ENCODE data around the gene TMEM163. TPM values are rescaled to one million over a fixed set of nuclear protein-coding genes. Genes with fewer than 3 reads are reported as not detected.
A peak's percentile ranks its signal among the peaks of the same experiment; 100 is the strongest.

The TMEM163 gene
- total and polyA plus RNA-seq, 3 experiments from 2014 or later: 0.45 TPM; not detected in 2

DNA sequence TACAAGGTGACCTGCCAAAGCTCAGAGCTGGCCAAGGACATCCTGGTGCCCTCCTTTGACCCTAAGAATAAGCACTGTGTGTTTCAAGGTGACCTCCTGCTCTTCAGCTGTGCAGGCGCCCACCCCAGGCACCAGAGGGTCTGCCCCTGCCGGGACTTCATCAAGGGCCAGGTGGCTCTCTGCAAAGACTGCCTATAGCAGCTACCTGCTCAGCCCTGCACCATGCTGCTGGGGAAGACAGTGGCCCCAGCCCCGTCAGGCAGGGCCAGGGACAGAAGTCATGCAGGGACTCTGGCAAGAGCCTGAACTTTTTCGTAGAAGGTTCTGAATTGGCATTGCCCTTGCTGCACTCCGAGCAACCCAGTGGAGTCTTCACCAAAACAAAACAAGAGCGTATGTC, 270.1 kb downstream of the TMEM163 start:
- no peak overlapping the region for H3K4me3 Mint-ChIP-seq
- POLR2A ChIA-PET: no interaction called here
- peak overlapping the region in 1 of 8 donors; percentile 17 for H3K27ac Mint-ChIP-seq
- Histone ChIP-seq H3K9me3 (ENCODE audit: low read length) (no peaks in the 10 kb centered on the region), H3K27ac (ENCODE audit: low read depth, low read length) (no peak overlapping the region), H3K4me1 (ENCODE audit: insufficient read depth, low read length) (no peaks in the 10 kb centered on the region), H3K27me3 (ENCODE audit: insufficient read depth, low read length, poor library complexity, severe bottlenecking) (no peaks in the 10 kb centered on the region), H3K36me3 (ENCODE audit: insufficient read depth, low read length) (peaks cover 11% of the 10 kb centered on the region), H3K4me3 (ENCODE audit: low read length) (no peak overlapping the region)
- peaks cover 0 to 81% (median 6%) of the 10 kb centered on the region in 3 donors for H3K36me3 Mint-ChIP-seq
- CTCF ChIA-PET: no interaction called here
- H3K27me3 Mint-ChIP-seq: peaks cover 0 to 2% of the 10 kb centered on the region in 2 donors
- DNase-seq: no peak
- H3K4me1 Mint-ChIP-seq: peaks cover 0 to 4% (median 0%) of the 10 kb centered on the region in 3 donors
- no peaks in the 10 kb centered on the region for H3K9me3 Mint-ChIP-seq

DNA sequence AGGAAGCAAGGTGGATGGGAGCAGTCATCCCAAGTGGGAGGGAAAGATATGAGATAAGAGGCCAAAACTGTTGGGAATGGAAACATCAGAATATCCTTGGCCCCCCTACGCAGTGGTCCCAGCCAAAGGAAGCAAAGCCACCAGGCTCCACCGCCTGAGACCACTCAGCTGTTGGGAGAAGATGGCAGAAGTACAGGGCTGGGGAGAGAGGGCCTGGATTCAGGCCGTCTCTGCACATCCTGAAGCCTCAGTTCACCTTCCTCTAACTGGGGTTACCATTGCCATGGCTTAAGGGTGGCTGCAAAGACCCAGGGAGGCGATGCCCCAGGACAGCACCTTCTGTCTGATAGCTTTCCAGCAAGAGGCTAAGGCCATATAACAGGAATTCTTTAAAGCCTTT, 271.1 kb downstream of the TMEM163 start:
- H3K27ac Mint-ChIP-seq: no peak overlapping the region
- peaks cover 0 to 2% of the 10 kb centered on the region in 2 donors for H3K27me3 Mint-ChIP-seq
- Histone ChIP-seq H3K9me3 (ENCODE audit: low read length) (no peaks in the 10 kb centered on the region), H3K36me3 (ENCODE audit: insufficient read depth, low read length) (peaks cover 11% of the 10 kb centered on the region), H3K4me1 (ENCODE audit: insufficient read depth, low read length) (no peaks in the 10 kb centered on the region), H3K4me3 (ENCODE audit: low read length) (no peak overlapping the region), H3K27me3 (ENCODE audit: insufficient read depth, low read length, poor library complexity, severe bottlenecking) (no peaks in the 10 kb centered on the region), H3K27ac (ENCODE audit: low read depth, low read length) (no peak overlapping the region)
- no peak overlapping the region for H3K4me3 Mint-ChIP-seq
- no peak for DNase-seq
- CTCF ChIA-PET: interaction anchor here (0.7 to 1.6 kb wide), 2 partner anchors 35 to 329 kb away, joined by 3 to 4 read pairs; no protein-coding TSS in a partner anchor
- H3K9me3 Mint-ChIP-seq: no peaks in the 10 kb centered on the region
- peaks cover 0 to 4% (median 0%) of the 10 kb centered on the region in 3 donors for H3K4me1 Mint-ChIP-seq
- peaks cover 0 to 85% (median 6%) of the 10 kb centered on the region in 3 donors for H3K36me3 Mint-ChIP-seq
- POLR2A ChIA-PET: no interaction called here

DNA sequence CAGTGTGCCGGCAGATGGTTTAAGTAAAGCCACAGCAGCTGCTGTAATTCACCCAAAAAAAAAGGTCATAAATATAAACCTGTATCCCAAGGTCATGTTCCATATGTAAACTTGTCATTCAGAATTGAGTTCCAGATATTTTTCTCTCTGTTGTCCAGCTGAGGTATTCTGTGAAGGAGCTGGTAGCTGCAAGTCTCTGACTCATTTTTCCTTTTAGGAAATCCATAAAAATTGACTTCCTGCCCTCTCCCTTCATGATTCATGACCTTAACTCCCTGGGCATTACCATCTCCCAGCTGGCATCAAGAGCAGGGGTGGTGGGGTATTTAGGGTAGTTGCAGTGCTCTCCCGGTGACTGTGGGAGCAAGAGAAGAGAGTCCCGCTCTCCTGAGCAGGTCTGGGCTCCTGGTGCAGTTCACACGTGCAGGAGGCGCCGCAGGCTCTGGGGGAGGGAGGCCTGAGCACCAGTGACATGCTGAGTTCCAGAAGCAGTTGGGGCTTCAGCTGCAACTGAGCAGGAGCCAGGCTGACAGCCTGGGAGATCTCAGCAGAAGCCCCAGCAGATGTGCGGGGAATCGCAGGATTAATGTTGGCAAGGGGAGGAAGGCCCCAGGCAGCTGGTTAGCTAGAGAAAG, 272.3 kb downstream of the TMEM163 start:
- Mint-ChIP-seq H3K4me3 (no peak overlapping the region), H3K27ac (peak overlapping the region in 6 of 8 donors; percentile 4 to 51 (median 14)), H3K9me3 (no peaks in the 10 kb centered on the region), H3K27me3 (peaks cover 0 to 2% of the 10 kb centered on the region in 2 donors), H3K36me3 (peaks cover 0 to 89% (median 9%) of the 10 kb centered on the region in 3 donors), H3K4me1 (peaks cover 0 to 4% (median 0%) of the 10 kb centered on the region in 3 donors)
- Histone ChIP-seq H3K27me3 (ENCODE audit: insufficient read depth, low read length, poor library complexity, severe bottlenecking) (no peaks in the 10 kb centered on the region), H3K9me3 (ENCODE audit: low read length) (no peaks in the 10 kb centered on the region), H3K4me1 (ENCODE audit: insufficient read depth, low read length) (no peaks in the 10 kb centered on the region), H3K27ac (ENCODE audit: low read depth, low read length) (no peak overlapping the region), H3K4me3 (ENCODE audit: low read length) (no peak overlapping the region), H3K36me3 (ENCODE audit: insufficient read depth, low read length) (peaks cover 11% of the 10 kb centered on the region)
- ChIA-PET CTCF (interaction anchor here (0.8 to 1.6 kb wide), 2 partner anchors 9 to 328 kb away, joined by 3 to 4 read pairs; no protein-coding TSS in a partner anchor), POLR2A (no interaction called here)
- DNase-seq: no peak

DNA sequence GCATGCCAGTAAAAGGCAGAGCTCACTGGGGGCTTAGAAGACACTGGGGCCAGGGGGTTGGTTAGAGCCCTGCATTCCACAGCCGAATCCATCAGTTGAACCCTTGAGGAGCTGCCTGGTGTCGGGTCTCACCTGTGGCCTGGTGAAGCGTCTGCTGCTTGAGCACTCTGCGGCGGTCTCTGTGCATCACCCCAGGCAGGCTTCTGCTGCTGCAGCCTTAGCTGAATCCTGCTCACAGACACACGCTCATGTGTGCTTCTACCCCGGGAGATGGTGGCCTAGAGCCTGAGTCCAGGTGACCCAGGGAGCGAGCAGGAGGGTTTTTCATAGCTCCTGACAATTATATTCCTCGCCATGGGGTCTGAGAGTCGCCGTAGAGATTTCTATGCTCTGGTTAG, 272.8 kb downstream of the TMEM163 start:
- Histone ChIP-seq H3K36me3 (ENCODE audit: insufficient read depth, low read length) (peaks cover 11% of the 10 kb centered on the region), H3K4me1 (ENCODE audit: insufficient read depth, low read length) (no peaks in the 10 kb centered on the region), H3K4me3 (ENCODE audit: low read length) (no peak overlapping the region), H3K27me3 (ENCODE audit: insufficient read depth, low read length, poor library complexity, severe bottlenecking) (no peaks in the 10 kb centered on the region), H3K27ac (ENCODE audit: low read depth, low read length) (no peak overlapping the region), H3K9me3 (ENCODE audit: low read length) (no peaks in the 10 kb centered on the region)
- Mint-ChIP-seq H3K36me3 (peaks cover 0 to 90% (median 11%) of the 10 kb centered on the region in 3 donors), H3K27me3 (peaks cover 0 to 2% of the 10 kb centered on the region in 2 donors), H3K4me1 (peaks cover 0 to 2% (median 0%) of the 10 kb centered on the region in 3 donors), H3K27ac (peak overlapping the region in 3 of 8 donors; percentile 11 to 51 (median 14)), H3K9me3 (no peaks in the 10 kb centered on the region), H3K4me3 (no peak overlapping the region)
- CTCF ChIA-PET: interaction anchor here (0.8 to 1.6 kb wide), 2 partner anchors 8 to 327 kb away, joined by 3 to 4 read pairs; no protein-coding TSS in a partner anchor
- POLR2A ChIA-PET: no interaction called here
- no peak for DNase-seq

DNA sequence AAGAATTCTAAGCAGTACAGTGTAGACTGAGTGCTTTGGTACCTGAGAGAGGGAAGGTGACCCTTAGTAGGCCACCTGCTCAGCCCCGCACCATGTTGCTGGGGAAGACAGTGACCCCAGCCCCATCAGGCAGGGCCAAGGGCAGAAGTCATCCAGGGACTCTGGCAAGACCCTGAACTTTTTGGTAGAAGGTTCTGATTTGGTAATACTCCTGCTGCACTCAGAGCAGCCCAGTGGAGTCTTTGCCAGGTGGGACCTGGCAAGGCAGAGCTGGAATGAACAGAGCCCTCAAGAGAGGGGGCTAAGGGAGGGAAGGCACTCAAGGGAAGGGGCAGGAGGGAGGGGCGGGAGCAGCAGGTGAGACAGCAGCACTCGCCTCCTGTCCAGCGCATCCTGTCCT, 273.7 kb downstream of the TMEM163 start:
- H3K9me3 Mint-ChIP-seq: no peaks in the 10 kb centered on the region
- peaks cover 11% of the 10 kb centered on the region for H3K36me3 ChIP-seq (ENCODE audit: insufficient read depth, low read length)
- no peak for DNase-seq
- H3K27me3 ChIP-seq (ENCODE audit: insufficient read depth, low read length, poor library complexity, severe bottlenecking): no peaks in the 10 kb centered on the region
- H3K9me3 ChIP-seq (ENCODE audit: low read length): no peaks in the 10 kb centered on the region
- H3K27me3 Mint-ChIP-seq: no peaks in the 10 kb centered on the region
- H3K27ac Mint-ChIP-seq: peak overlapping the region in 3 of 8 donors; percentile 41 to 56 (median 42)
- peaks cover 0 to 89% (median 14%) of the 10 kb centered on the region in 3 donors for H3K36me3 Mint-ChIP-seq
- no peak overlapping the region for H3K4me3 ChIP-seq (ENCODE audit: low read length)
- ChIA-PET POLR2A (no interaction called here), CTCF (no interaction called here)
- no peak overlapping the region for H3K27ac ChIP-seq (ENCODE audit: low read depth, low read length)
- peaks cover 0 to 4% (median 0%) of the 10 kb centered on the region in 3 donors for H3K4me1 Mint-ChIP-seq
- H3K4me1 ChIP-seq (ENCODE audit: insufficient read depth, low read length): no peaks in the 10 kb centered on the region
- H3K4me3 Mint-ChIP-seq: no peak overlapping the region

DNA sequence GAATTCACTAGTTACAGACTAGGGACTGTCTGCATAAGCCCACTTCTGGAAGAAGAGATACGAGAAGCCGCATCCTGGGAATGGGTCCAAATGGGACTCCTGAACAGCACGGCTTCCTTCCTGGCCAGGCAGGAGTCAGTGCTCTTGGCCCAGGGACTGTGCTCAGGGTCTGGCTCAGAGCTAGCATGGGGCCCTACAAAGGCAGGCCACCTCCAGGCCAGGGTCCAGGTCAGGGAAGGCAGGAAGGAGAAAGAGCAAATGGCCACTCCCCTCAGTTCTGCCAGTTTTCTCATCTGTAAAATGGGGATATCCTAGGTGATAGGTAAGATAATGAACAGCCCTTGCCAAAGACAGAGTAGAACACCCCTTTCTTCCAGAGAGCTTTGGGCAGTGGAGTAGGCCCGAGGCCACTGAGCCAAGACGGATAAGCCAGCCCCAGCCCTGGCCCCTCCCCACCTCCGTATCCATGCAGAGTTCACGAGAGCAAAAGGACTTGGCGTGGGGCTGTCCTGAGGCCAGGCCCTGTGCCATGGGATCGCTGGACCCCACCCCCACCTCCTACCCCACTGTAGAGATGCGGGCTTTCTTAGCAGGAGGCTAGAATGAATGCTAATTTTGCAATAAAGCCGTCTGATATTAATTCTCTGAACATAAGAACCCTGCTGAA, 274.9 kb downstream of the TMEM163 start:
- no peak for DNase-seq
- Histone ChIP-seq H3K36me3 (ENCODE audit: insufficient read depth, low read length) (peaks cover 11% of the 10 kb centered on the region), H3K9me3 (ENCODE audit: low read length) (no peaks in the 10 kb centered on the region), H3K27ac (ENCODE audit: low read depth, low read length) (no peak overlapping the region), H3K4me3 (ENCODE audit: low read length) (no peak overlapping the region), H3K27me3 (ENCODE audit: insufficient read depth, low read length, poor library complexity, severe bottlenecking) (no peaks in the 10 kb centered on the region), H3K4me1 (ENCODE audit: insufficient read depth, low read length) (no peaks in the 10 kb centered on the region)
- no peak overlapping the region for H3K4me3 Mint-ChIP-seq
- H3K4me1 Mint-ChIP-seq: peaks cover 0 to 4% (median 0%) of the 10 kb centered on the region in 3 donors
- H3K9me3 Mint-ChIP-seq: no peaks in the 10 kb centered on the region
- H3K27ac Mint-ChIP-seq: peak overlapping the region in 3 of 8 donors; percentile 15 to 56 (median 42)
- CTCF ChIA-PET: no interaction called here
- H3K27me3 Mint-ChIP-seq: no peaks in the 10 kb centered on the region
- H3K36me3 Mint-ChIP-seq: peaks cover 0 to 89% (median 13%) of the 10 kb centered on the region in 3 donors
- POLR2A ChIA-PET: no interaction called here

DNA sequence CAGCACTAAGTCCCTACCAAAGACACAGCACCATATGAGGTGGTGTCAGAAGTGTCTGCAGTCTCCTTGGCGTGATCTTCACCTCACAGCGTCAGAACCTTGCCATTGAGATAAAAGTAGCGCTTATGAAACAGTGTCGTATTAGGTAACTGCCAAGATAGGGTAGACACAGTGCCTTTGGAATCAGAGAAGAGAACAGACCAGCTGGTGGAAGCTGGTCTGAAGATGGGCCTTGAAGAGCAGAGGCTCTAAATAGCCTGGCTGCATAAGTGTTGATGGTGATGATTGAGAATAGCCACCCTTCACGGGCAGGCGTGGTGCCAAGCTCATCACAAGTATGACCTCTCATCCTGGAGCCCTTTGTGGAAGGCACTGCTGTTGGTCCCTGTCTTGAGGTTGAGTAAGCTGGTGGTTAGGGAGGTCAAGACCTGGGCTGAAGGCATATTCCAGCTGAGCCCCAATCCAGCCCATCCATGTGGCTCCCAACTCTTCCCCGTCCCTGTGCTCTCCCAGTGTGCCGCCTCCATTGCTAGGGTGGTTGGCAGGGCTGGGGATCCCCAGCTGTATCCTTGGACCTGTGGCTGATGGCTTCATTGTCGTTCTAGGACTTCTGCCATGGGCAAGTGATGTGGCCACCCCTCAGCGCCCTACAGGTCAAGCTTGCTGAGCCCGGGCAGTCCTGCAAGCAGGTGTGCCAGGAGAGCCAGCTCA, 277.5 kb downstream of the TMEM163 start:
- H3K9me3 Mint-ChIP-seq: no peaks in the 10 kb centered on the region
- peaks cover 0 to 85% (median 8%) of the 10 kb centered on the region in 3 donors for H3K36me3 Mint-ChIP-seq
- Histone ChIP-seq H3K27ac (ENCODE audit: low read depth, low read length) (no peak overlapping the region), H3K36me3 (ENCODE audit: insufficient read depth, low read length) (peaks cover 11% of the 10 kb centered on the region), H3K27me3 (ENCODE audit: insufficient read depth, low read length, poor library complexity, severe bottlenecking) (no peaks in the 10 kb centered on the region), H3K4me1 (ENCODE audit: insufficient read depth, low read length) (no peaks in the 10 kb centered on the region), H3K9me3 (ENCODE audit: low read length) (no peaks in the 10 kb centered on the region), H3K4me3 (ENCODE audit: low read length) (no peak overlapping the region)
- H3K27me3 Mint-ChIP-seq: no peaks in the 10 kb centered on the region
- peaks cover 0 to 4% (median 3%) of the 10 kb centered on the region in 3 donors for H3K4me1 Mint-ChIP-seq
- no peak for DNase-seq
- H3K27ac Mint-ChIP-seq: peak overlapping the region in 3 of 8 donors; percentile 20 to 66 (median 57)
- ChIA-PET POLR2A (no interaction called here), CTCF (interaction anchor here (3.1 kb wide), 1 partner anchor 11 kb away, joined by 13 read pairs; no protein-coding TSS in a partner anchor)
- H3K4me3 Mint-ChIP-seq: no peak overlapping the region
